Epidermal melanocyte (primary cell): ENCODE results near the gene RRAD.
"Not testable (repeated sequence)": the region's sequence is repeated elsewhere in the genome, so short reads cannot be mapped to it uniquely, and the experiment has no call there.

Source experiments
- DNase-seq: peaks from one replicate; pipeline ENCODE4 v3.0.0; 2011; ENCODE audit warnings: low spot score; ENCODE audit not compliant: insufficient read length

RRAD gene

GRCh38 chr16:66900721-66901441 lies 24.5 kb downstream of the RRAD start:
- DNase-seq = no peak

- no peak for DNase-seq
These were observed 25.2 kb downstream of the RRAD start for GRCh38 chr16:66899945-66900710.

DNA sequence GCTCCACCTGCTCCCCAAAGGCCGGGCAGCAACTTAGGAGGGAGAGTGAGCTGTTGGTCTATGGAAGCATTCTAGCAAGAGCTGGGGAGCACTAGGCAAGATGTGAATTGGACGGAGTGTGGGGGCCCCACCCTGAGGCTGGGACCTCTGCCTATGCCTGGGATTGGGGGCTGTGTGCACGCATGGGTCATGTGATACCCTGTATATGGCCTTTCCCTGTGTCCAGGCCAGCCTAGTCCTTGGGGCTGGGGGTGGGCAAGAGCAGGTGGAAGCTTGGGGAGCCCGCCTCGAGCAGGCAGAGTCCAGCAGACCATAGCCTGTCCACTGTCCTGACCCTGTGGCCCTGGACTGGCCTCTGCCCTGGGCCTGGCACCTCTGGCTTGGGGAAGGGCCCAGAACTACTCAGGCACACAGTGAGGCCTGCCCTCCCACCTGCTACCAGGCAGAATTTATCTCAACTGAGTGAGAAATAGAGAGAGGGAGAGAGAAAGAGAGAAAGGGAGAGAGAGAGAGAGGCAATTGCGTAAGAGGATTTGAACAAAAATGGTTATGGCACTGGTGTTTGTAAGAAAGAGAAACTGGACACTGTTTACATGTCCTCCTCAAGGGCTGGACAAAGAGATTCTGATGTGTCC lies 25.9 kb downstream of the RRAD start:
- no peak for DNase-seq

DNA sequence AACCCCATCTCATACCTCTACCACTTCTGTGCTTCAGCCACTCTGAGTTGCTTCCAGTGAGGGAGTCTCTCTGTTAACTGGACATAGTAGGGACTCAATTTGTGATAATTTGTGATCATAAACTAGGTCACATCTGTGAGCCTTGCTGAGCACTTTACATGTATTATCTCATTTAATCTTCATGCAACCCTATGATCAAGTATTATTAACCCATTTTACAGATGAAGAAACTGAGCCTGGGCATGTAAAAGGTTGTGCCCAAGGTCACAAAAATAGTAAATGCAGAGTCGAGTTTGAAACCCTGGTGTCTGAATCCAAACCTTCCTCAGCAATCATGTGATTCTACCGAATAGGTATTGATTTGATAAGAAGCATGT lies 26.4 kb downstream of the RRAD start:
- no peak for DNase-seq

DNA sequence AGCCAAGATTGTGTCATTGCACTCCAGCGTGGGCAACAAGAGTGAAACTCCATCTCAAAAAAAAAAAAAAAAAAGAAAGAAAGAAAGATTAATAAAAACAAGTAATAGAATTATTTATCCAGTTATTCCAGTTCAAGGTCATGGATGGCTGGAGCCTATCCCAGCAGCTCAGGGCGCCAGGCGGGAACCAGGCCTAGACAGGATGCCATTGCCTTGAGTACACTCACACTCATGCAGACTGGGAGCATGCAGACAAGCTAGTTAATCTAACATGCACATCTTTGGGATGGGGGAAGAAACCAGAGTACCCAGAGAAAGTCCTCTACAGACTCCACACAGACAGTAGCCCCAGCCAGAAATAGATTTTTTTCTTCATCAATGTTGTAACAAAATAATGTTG lies 27.1 kb downstream of the RRAD start:
- DNase-seq = no peak

- not testable (repeated sequence) for DNase-seq
These were observed 28.7 kb downstream of the RRAD start for GRCh38 chr16:66896682-66897081.

- DNase-seq = no peak
These were observed 29.3 kb downstream of the RRAD start for GRCh38 chr16:66895999-66896398.

DNA sequence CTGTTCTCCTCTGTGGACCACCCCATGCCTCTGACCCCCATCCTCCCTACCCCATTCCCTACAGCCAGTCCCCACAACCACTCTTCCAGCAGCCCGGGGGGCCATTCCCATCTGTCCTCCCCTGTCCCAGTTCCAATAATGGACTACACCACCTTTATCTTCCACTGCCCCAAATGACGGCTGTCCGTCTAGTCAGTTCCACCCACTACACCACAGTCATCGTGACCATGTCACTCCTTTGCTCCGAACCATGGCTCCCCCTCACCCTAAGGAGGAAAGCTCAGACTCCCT lies 29.7 kb downstream of the RRAD start:
- DNase-seq = no peak

GRCh38 chr16:66894948-66895688 lies 30.2 kb downstream of the RRAD start:
- no peak for DNase-seq

DNA sequence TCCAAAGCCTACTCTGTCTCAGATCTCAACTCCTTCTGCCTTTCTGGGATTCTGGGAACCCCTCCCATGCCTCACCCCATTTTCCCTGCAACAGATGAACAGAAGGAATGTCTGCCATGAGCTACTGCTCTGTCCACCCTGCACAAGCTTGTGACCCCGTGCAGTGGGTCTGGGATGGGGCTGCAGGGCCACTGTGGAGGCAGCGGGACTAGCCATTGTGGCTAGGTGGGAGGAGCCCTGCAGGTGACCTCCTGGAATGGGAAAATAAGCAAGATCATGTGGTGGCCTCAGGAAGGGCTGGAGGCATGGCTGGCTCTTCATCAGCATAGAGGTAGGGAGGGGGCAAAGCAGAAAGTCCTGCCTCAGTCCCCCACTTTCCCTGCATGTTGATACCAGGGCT lies 31.3 kb downstream of the RRAD start:
- no peak for DNase-seq

DNA sequence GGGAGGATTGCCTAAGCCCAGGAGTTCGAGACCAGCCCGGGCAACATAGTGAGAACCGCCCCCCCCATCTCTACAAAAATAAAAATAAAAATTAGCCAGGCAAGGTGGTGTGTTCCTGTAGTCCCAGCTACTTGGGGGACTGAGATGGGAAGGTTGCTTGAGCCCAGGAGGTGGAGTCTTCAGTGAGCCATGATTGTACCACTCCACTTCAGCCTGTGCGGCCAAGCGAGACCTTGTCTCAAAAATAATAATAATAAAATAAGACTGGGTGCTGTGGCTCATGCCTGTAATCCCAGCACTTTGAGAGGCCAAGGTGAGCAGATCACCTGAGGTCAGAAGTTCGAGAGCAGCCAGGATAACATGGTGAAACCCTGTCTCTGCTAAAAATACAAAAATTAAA lies 33.5 kb downstream of the RRAD start:
- DNase-seq = no peak

GRCh38 chr16:66891360-66891759 lies 34.0 kb downstream of the RRAD start:
- no peak for DNase-seq

- no peak for DNase-seq
These were observed 34.5 kb downstream of the RRAD start for GRCh38 chr16:66890799-66891198.

DNA sequence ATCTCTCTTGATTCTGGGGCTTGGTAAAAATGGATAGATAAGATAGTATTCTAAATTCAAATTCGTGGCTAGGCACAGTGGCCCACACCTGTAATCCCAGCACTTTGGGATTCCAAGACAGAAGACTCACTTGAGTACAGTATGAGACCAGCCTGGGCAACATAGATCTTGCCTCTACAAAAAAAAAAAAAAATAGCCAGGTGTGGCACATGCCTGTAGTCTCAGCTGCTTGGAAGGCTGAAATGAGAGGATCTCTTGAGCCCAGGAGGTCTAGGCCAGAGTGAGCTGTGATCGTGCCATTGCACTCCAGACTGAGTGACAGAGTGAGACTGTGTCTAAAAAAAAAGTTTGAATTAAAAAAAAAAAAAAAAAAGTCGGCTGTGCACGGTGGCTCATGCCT lies 35.7 kb downstream of the RRAD start:
- no peak for DNase-seq

DNA sequence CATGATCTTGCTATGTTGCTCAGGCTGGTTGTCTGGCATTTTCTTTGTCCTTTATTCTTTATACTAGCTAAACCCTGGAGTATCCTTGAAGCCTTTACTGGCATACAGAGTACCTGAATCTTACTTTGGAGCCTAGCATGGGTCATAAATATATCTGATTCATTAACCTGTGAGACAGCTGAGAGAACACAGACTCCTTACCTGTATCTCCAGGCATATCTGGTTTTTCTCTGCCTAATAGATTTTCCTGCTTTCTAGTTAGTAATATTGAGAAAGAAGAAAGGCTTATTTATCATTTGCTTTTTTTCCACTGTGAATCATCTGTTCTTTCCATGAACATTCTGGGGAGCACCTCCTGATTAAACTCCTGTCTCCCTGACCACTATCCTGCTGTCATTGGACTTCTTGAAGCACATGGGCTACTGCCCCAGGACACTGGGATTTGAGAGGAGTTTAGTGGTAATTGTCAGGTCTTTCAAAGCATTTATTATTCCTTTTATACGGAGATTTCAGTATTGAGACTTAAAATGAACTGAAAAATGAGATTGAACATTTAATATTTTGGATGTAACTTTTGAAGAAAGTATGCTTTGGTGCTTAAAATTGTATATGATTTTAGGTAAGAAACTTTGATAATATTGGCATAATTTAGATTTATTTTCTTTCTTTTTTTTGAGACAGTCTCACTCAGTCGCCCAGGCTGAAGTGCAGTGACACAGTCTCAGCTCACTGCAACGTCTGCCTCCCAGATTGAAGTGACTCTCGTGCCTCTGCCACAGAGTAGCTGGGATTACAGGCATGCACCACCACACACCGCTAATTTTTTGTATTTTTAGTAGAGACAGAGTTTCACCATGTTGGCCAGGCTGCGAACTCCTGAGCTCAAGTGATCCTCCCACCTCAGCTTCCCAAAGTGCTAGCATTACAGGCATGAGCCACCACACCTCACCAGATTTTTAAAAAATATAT lies 36.4 kb downstream of the RRAD start:
- no peak for DNase-seq

DNA sequence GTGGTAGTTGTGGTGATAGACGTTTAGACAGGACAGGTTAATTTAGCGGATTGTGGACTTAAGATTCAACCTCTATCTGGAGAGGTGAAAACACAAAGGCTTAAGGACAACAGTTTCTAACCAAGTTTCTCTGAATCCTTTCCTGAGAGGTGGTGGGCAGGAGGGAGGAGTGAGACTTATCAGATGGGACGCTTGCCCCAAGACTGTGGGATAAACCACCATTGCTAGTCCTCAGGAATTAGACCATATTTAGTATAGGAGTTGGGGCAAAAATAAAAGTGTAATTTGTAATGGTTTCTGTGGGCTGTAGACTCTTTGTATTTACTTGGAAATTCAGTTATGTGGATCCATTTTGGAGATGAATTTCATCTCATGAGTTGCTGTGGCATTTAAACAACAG lies 38.4 kb downstream of the RRAD start:
- no peak for DNase-seq

GRCh38 chr16:66886321-66886720 lies 39.0 kb downstream of the RRAD start:
- no peak for DNase-seq

- no peak for DNase-seq
These were observed 39.8 kb downstream of the RRAD start for GRCh38 chr16:66885491-66885890.

- DNase-seq = no peak
These were observed 42.6 kb downstream of the RRAD start for GRCh38 chr16:66882702-66883101.

- DNase-seq = no peak
These were observed 43.3 kb downstream of the RRAD start for GRCh38 chr16:66881964-66882508.

- no peak for DNase-seq
These were observed 43.8 kb downstream of the RRAD start for GRCh38 chr16:66881560-66881959.
